GM18520 (cell line): Measurements from ENCODE around the gene PEAK3.

Experiments
- ATAC-seq: cut with Tn5 transposase; IDR thresholded peaks from one replicate; pipeline ENCODE4 v1.9.1; 2021; ENCODE audit not compliant: unreplicated experiment

Gene PEAK3

GRCh38 chr19:2271234-2272103, 10.5 kb downstream of the PEAK3 start:
- no peak for ATAC-seq

- ATAC-seq: no peak
Measured at GRCh38 chr19:2270423-2271233, 11.3 kb downstream of the PEAK3 start.

GRCh38 chr19:2270157-2270422, 11.9 kb downstream of the PEAK3 start:
- ATAC-seq: no peak

DNA sequence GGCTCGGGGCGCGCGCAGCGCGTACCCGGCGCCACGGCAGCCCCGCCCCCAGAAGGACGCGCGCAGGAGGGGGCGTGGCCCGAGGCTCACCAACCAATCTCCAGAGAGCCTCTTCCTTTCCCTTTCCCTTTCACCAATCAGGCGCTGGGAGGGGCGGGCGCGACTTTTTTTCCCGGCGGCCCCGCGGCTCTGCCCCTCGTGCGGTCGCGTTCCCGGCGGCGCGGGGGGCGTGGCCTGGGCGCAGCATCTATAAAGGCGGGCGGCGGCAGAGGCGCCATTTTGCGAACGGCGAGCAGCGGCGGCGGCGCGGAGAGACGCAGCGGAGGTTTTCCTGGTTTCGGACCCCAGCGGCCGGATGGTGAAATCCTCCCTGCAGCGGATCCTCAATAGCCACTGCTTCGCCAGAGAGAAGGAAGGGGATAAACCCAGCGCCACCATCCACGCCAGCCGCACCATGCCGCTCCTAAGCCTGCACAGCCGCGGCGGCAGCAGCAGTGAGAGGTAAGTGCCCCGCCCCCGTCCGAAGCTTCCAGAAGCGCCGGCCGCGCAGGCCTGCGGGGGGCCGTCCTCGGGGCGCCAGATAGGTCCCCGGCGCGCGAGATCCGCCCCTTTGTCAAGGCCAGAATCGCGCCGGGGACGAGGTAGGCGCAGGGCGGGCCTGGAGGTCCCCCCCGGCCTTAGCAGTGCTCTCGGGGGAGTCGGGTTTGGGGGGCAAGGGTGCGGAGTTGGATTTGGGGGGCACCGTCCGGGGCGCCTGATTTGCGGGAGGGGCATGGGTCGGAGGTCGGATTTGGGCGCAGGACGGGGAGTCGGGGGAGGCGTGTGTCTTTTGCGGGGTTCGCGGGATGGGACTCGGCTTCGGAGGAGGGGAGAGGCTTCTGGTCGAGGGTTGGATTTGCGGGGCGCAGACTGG, 12.5 kb downstream of the PEAK3 start:
- peak; percentile 44 for ATAC-seq

DNA sequence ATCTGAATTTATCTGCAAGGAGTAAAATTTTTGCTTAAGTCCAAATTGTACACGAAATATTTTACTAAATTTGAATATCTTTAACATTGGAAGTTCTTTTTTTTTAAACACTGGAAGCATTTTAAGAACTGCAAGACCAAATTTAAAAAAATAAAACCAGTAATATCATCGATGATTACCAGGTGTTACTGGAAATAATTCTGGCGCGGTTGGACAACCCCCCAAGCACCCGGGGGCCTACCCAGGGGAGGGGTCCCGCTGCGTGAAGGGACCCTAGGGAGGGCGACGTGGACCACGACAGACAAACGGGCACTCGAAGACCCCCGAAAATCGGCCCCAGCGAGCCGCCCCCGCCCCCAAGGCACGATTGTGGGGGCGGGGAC, 13.1 kb downstream of the PEAK3 start:
- ATAC-seq: no peak

- ATAC-seq: no peak
Measured at GRCh38 chr19:2268480-2268830, 13.5 kb downstream of the PEAK3 start.

DNA sequence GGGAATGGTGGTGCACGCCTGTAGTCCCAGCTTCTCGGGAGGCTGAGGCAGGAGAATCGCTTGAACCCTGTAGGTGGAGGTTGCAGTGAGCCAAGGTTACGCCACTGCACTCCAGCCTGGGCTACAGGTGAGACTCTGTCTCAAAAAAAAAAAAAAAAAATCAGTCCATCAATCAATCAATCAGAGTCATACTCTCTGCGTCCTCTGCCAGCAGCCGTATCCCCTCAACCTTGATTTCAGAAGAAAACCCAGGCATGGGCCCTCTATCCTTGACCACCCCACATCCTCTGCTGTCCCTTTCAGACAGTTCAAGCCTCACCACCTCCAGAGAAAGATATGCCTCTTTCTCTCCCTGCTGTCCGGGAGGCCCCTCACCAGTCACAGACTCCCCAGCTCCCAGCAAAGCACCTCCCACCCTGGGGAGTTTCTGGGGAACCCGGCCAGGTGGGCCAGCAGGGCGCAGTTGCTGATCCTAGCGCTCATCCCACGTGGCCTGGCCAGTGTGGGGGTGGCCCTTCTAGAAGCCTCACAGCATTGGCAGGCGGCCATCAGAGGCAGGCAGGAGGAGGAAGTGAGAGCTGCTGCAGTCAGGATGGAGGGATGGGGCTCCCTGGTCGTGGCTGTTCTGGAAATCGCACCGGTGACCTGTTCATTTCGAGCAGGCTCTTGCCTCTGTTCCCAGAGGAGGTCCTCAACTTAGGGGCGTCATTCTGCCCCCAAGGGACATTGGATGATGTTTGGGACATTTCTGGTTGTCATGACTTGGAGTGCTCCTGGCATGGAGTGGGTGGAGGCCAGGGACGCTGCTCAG, 15.6 kb downstream of the PEAK3 start:
- ATAC-seq: no peak

DNA sequence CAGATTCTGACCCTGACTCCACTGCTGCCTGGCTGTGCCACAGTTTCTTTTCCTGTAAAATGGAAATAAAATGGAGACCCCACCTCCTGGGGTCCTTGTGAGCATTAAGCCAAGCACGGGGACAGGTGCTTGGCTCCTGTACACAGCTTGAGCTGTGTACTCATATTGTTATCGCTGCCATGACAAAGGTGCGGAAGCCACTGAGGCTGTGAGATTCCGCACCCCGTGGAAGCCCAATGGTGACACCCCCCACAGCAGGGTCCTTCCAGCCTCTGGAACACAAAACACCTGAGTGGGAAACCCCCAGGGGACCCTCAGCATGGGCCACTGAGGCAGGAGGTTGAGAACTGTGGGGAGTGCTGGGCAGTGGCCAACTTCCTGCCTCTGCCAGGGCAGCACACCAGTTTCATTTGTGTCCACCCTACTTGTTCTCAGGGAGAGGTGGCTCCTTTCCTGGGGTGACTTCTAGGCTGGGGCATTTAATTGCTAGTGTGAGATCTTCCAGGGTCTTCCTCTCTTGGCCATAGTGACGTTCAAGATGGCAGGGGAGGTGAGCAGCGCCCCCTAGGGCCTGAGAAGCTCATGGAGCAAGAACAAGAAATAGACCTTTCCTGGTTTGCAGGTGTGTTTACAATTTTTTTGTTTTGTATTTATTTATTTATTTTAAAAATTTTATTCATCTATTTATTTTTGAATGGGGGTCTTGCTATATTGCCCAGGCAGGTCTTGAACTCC, 20.4 kb downstream of the PEAK3 start:
- ATAC-seq: no peak

- ATAC-seq: no peak
Measured at GRCh38 chr19:2260341-2260805, 21.6 kb downstream of the PEAK3 start.

- no peak for ATAC-seq
Measured at GRCh38 chr19:2259336-2259735, 22.6 kb downstream of the PEAK3 start.

GRCh38 chr19:2255982-2256685, 25.8 kb downstream of the PEAK3 start, which contains the start of gene JSRP1:
Gene JSRP1 (minus strand): TSS chr19:2256417. CDS start chr19:2255314, 1,103 bp downstream.
- no peak for ATAC-seq

DNA sequence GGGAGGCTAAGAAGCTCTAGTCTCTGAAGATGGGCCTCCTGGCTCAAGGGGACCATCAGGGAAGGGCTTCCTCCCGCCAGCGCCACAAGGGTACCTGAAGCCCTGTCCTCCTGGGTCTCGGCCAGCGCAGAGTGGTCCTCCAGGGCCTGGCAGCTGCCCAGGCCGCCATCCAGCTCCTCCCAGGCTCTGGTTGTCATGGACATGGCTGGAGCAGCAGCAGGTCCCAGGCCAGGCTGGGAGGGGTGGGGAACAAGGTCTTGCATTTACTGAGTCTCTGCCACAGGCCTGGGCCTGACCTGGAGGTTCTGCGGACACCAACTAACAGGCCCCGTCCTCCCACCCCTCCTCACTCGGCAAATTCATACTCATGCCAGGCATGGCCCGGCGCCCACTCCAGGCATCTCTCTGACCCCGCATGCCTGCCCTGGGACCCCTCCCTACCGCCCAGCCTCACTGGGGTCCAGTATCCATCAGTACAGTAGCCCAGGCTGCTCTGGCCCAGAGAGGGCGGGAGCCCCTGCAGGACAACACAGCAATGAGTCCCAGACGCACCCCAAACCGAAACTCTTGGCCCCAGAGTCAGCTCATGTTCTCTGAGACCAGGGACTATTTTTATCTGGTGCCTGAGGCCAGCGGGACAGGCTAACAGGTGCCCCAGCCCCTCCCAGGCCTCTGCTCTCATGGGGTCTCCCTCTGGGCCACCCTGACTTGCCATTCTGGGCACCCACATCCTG, 26.7 kb downstream of the PEAK3 start:
- no peak for ATAC-seq

- ATAC-seq: no peak
Measured at GRCh38 chr19:2254064-2254872, 27.7 kb downstream of the PEAK3 start.

DNA sequence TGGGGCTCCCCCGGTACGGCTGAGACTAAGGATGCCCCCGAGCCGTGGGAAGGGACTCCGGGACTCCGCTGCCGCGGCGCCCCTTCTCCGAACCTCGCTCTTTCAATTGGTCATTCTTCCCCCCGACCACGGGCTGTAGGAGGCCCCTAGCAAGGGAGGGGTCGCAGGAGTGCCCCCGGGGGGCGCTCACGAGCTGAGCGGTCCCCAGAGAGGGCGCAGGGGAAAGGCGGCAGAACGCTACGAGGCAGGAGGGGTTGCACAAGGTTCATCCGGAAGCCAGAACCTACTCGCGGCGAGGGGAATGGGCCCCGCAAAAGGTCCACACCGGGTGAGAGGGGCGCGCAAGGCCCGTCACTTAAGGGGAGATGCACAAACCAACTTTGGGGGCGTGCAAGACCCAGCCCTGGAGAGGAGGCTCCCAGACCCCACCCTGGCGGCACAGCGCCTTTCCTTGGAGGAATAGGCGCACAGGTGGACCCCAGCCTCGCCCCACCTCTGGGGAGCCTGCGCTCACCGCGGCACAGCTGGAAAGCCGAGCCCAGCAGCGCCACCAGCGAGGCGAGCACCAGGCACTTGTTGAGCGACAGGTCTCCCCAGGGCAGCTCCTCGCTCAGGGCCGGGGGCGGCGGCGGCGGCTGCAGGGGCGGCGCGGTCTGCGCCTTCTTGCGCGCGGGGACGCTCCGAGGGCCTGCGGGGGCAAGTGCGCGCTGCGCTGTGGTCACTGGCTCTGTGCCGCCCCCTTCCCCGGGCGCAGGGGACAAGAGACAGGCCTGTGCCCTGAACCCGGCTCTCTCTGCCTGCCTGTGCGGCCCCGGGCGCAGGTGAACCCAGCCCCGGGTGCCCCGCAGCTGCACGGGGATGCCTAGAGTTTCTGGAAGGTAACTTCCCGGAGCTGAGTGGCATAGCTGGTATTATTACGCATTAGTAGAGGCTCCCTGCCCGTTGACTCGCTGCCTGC, 28.6 kb downstream of the PEAK3 start:
- no peak for ATAC-seq

- ATAC-seq: no peak
Measured at GRCh38 chr19:2252797-2253105, 29.2 kb downstream of the PEAK3 start.

DNA sequence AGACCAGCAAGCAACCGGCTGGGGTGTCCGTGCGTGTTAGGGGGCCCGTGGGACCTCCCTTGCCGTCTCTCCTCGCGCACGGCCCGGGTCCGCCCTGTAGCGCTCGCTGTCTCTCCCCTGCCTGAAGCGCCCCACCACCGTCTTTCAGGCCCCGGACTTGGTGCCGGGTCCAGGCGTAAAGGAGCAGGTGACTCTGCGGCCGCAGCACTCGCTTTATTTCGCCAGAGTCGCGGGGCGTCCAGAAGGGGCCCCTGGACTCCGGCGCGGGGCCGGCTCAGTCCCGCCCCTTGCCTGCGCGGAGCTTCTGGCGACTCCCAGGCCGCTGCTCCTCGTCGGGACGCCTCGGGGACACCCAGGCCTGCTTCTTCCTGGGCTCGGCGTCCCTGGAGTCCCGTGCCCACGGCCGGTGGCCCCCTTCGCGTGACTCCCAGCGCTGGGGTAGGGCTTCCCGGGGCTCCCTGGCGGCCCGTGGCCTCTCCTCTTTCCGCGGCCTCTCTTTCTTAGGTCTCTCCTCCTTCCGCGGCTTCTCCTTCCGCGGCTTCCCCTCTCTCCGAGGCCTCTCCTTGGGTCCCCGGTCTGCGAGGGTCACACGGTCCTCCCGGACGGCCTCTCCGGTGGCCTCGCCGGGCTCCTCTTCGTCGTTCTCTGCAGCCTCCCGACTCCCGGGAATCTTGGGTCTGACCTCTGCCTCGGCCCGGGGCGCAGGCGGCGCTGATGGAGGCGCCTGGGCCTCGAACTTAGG, 29.7 kb downstream of the PEAK3 start:
- ATAC-seq: no peak
